GM19438 (cell line): ENCODE results near the gene SLC25A45.

Experiments
- ATAC-seq: cut with Tn5 transposase; IDR thresholded peaks from one replicate; pipeline ENCODE4 v1.9.1; 2021; ENCODE audit warnings: low read depth; ENCODE audit not compliant: unreplicated experiment

SLC25A45 gene

GRCh38 chr11:65390099-65390941 lies 7.9 kb upstream of the SLC25A45 start:
- no peak for ATAC-seq

- no peak for ATAC-seq
Observed at GRCh38 chr11:65389294-65389980, 7.0 kb upstream of the SLC25A45 start.

- no peak for ATAC-seq
Observed at GRCh38 chr11:65388731-65389130, 6.3 kb upstream of the SLC25A45 start.

GRCh38 chr11:65386307-65387140 lies 4.1 kb upstream of the SLC25A45 start, which contains the start of gene FRMD8:
Gene FRMD8, plus strand, starts transcription at chr11:65386637. Its CDS starts 400 bp downstream, at chr11:65387037.
- ATAC-seq: no peak

GRCh38 chr11:65384301-65384889 lies 1.9 kb upstream of the SLC25A45 start:
- ATAC-seq: no peak

GRCh38 chr11:65383778-65384177 lies 1.3 kb upstream of the SLC25A45 start:
- no peak for ATAC-seq

GRCh38 chr11:65382804-65383368 lies 440 bp upstream of the SLC25A45 start:
- no peak for ATAC-seq

- no peak for ATAC-seq
Observed at GRCh38 chr11:65381716-65382032, 772 bp downstream of the SLC25A45 start.

- no peak for ATAC-seq
Observed at GRCh38 chr11:65380460-65381119, 1.9 kb downstream of the SLC25A45 start.

- ATAC-seq: no peak
Observed at GRCh38 chr11:65379698-65380459, 2.6 kb downstream of the SLC25A45 start.

- ATAC-seq: no peak
Observed at GRCh38 chr11:65378928-65379638, 3.4 kb downstream of the SLC25A45 start.

- ATAC-seq: no peak
Observed at GRCh38 chr11:65378208-65378927, 4.1 kb downstream of the SLC25A45 start.

GRCh38 chr11:65377777-65378176 lies 4.7 kb downstream of the SLC25A45 start:
- no peak for ATAC-seq

GRCh38 chr11:65377036-65377435 lies 5.4 kb downstream of the SLC25A45 start:
- no peak for ATAC-seq

GRCh38 chr11:65376138-65376713 lies 6.2 kb downstream of the SLC25A45 start:
- ATAC-seq: no peak

GRCh38 chr11:65375012-65375411 lies 7.4 kb downstream of the SLC25A45 start:
- no peak for ATAC-seq

GRCh38 chr11:65373839-65374580 lies 8.4 kb downstream of the SLC25A45 start:
- no peak for ATAC-seq
